GM08714 (cell line): Measurements from ENCODE around the gene STAB1.

Experiments
- H3K4me3 ChIP-seq: fragments of 200-500 bp; sonication (Bioruptor generic); 2 replicates; pipeline ENCODE4 v1.5.1; 2014; ENCODE audit warnings: mild to moderate bottlenecking, low read length, inconsistent platforms
- ZNF274 ChIP-seq: IDR thresholded peaks from 2 replicates; pipeline ENCODE4 v1.6.1; 2012; ENCODE audit warnings: mild to moderate bottlenecking, low read depth, low read length

The STAB1 gene

GRCh38 chr3:52487788-52488691 is 7.1 kb upstream of the STAB1 start:
- no peak for TF ChIP-seq ZNF274
- no peak overlapping the region for H3K4me3 ChIP-seq

- H3K4me3 ChIP-seq = no peak overlapping the region
- TF ChIP-seq ZNF274 = no peak
Observed at GRCh38 chr3:52488746-52489145, 6.4 kb upstream of the STAB1 start.

GRCh38 chr3:52489453-52489852 is 5.7 kb upstream of the STAB1 start:
- no peak overlapping the region for H3K4me3 ChIP-seq
- no peak for TF ChIP-seq ZNF274

- no peak overlapping the region for H3K4me3 ChIP-seq
- TF ChIP-seq ZNF274 = no peak
Observed at GRCh38 chr3:52490035-52490938, 4.9 kb upstream of the STAB1 start.

GRCh38 chr3:52490939-52491526 is 4.1 kb upstream of the STAB1 start:
- no peak overlapping the region for H3K4me3 ChIP-seq
- TF ChIP-seq ZNF274 = no peak

GRCh38 chr3:52492059-52492458 is 3.1 kb upstream of the STAB1 start:
- H3K4me3 ChIP-seq = no peak overlapping the region
- no peak for TF ChIP-seq ZNF274

- no peak for TF ChIP-seq ZNF274
Observed at GRCh38 chr3:52493232-52494017, 1.7 kb upstream of the STAB1 start.

GRCh38 chr3:52494445-52494844 is 693 bp upstream of the STAB1 start:
- no peak overlapping the region for H3K4me3 ChIP-seq

More at GRCh38 chr3:52493232-52494017, 1.7 kb upstream of the STAB1 start:
- H3K4me3 ChIP-seq = no peak overlapping the region

GRCh38 chr3:52495777-52496602 is 852 bp downstream of the STAB1 start:
- H3K4me3 ChIP-seq = no peak overlapping the region
- no peak for TF ChIP-seq ZNF274

More at GRCh38 chr3:52494445-52494844, 693 bp upstream of the STAB1 start:
- TF ChIP-seq ZNF274 = no peak

GRCh38 chr3:52498137-52499054 is 3.3 kb downstream of the STAB1 start:
- no peak overlapping the region for H3K4me3 ChIP-seq
- no peak for TF ChIP-seq ZNF274

- no peak overlapping the region for H3K4me3 ChIP-seq
Observed at GRCh38 chr3:52501046-52501445, 5.9 kb downstream of the STAB1 start.

GRCh38 chr3:52502001-52502400 is 6.9 kb downstream of the STAB1 start:
- H3K4me3 ChIP-seq = no peak overlapping the region
- no peak for TF ChIP-seq ZNF274

More at GRCh38 chr3:52501046-52501445, 5.9 kb downstream of the STAB1 start:
- no peak for TF ChIP-seq ZNF274
